Smooth muscle cell (in vitro differentiated cells): Measurements from ENCODE around the gene SLIT3. TPM values are rescaled to one million over a fixed set of nuclear protein-coding genes. Genes with fewer than 3 reads are reported as not detected.

Experiments used
- DNase-seq: peaks from one replicate; lab custom pipeline; 2025; ENCODE audit not compliant: unreplicated experiment; lab: John Stamatoyannopoulos, UW
- H2AFZ ChIP-seq: fragments of 200-600 bp; sonication (generic); 2 replicates; pipeline ENCODE4 v1.6.0; 2016; ENCODE audit warnings: antibody characterized with exemption, low read depth, mild to moderate bottlenecking
- H3F3A ChIP-seq: fragments of 200-600 bp; sonication (generic); 2 replicates; pipeline ENCODE4 v1.6.0; 2017; ENCODE audit warnings: antibody characterized with exemption, low read depth
- H3K27ac ChIP-seq: fragments of 200-600 bp; sonication (generic); 2 replicates; pipeline ENCODE4 v1.5.1; 2016; ENCODE audit warnings: low read depth, mild to moderate bottlenecking
- H3K27me3 ChIP-seq: fragments of 200-600 bp; sonication (generic); 2 replicates; pipeline ENCODE4 v1.6.1; 2016; ENCODE audit warnings: low read depth, mild to moderate bottlenecking
- H3K36me3 ChIP-seq: fragments of 200-600 bp; sonication (generic); 2 replicates; pipeline ENCODE4 v1.5.1; 2016; ENCODE audit warnings: low read depth
- H3K4me1 ChIP-seq: fragments of 200-600 bp; sonication (generic); 2 replicates; pipeline ENCODE4 v1.5.1; 2016; ENCODE audit warnings: low read depth
- H3K4me2 ChIP-seq: fragments of 200-600 bp; sonication (generic); 2 replicates; pipeline ENCODE4 v1.6.0; 2016; ENCODE audit warnings: mild to moderate bottlenecking
- H3K4me3 ChIP-seq: fragments of 200-600 bp; sonication (generic); 2 replicates; pipeline ENCODE4 v1.5.1; 2016; ENCODE audit warnings: mild to moderate bottlenecking
- H3K79me2 ChIP-seq: fragments of 200-600 bp; sonication (generic); 2 replicates; pipeline ENCODE4 v1.6.0; 2016; ENCODE audit warnings: low read depth, mild to moderate bottlenecking
- H3K9ac ChIP-seq: fragments of 200-600 bp; sonication (generic); 2 replicates; pipeline ENCODE4 v1.6.0; 2016; ENCODE audit warnings: low read depth
- H3K9me3 ChIP-seq: fragments of 200-600 bp; sonication (generic); replicated peaks from 2 replicates; pipeline ENCODE4 v1.5.1; 2016; ENCODE audit warnings: low read depth
- H4K20me1 ChIP-seq: fragments of 200-600 bp; sonication (generic); 2 replicates; pipeline ENCODE4 v1.6.0; 2016; ENCODE audit warnings: low read depth
- CTCF ChIP-seq: fragments of 200-600 bp; sonication (generic); IDR thresholded peaks from 2 replicates; pipeline ENCODE4 v1.5.1; 2017; ENCODE audit warnings: borderline replicate concordance, mild to moderate bottlenecking, antibody characterized with exemption; ENCODE audit not compliant: insufficient read depth, poor library complexity, severe bottlenecking
- WGBS: methylation state at CpG from one replicate; pipeline ENCODE4 v1.1.7; 2016; ENCODE audit warnings: low lambda C conversion rate; 5-methylcytosine and 5-hydroxymethylcytosine counted together
- polyA plus RNA-seq: library from polyadenylated mRNA; unstranded; fragments of >200 nt; fragmentation: Nextera tagmentation; extraction: Ambion mirVana; gene quantifications from 2 replicates; pipeline ENCODE4 v1.2.1, GENCODE V29; 2016
- total RNA-seq: library from RNA; depleted of rRNA; stranded (reverse); fragments of >200 nt; gene quantifications from 2 replicates; pipeline ENCODE4 v1.2.3, GENCODE V29; 2014

Gene SLIT3
- total and polyA plus RNA-seq, 2 experiments from 2014 or later, result 25.4 to 29.5 TPM

GRCh38 chr5:168726342-168726741, 574.6 kb downstream of the SLIT3 start:
- H3K4me1 ChIP-seq, result no peaks in the 10 kb centered on the region
- peaks cover 8% of the 10 kb centered on the region for H3K9me3 ChIP-seq
- no peak for DNase-seq
- H4K20me1 ChIP-seq, result no peaks in the 10 kb centered on the region
- no peak for TF ChIP-seq CTCF
- H3K36me3 ChIP-seq, result peaks cover 6% of the 10 kb centered on the region
- H3K27me3 ChIP-seq, result no peaks in the 10 kb centered on the region
- H3K9ac ChIP-seq, result no peak overlapping the region
- H3F3A ChIP-seq, result no peaks in the 10 kb centered on the region
- H3K79me2 ChIP-seq, result no peaks in the 10 kb centered on the region
- H2AFZ ChIP-seq, result no peak overlapping the region
- no peak overlapping the region for H3K4me2 ChIP-seq
- WGBS, result 95% methylated on average over 1 of the region's 1 CpG
- no peak overlapping the region for H3K4me3 ChIP-seq
- H3K27ac ChIP-seq, result no peak overlapping the region

GRCh38 chr5:168724227-168724626, 576.7 kb downstream of the SLIT3 start:
- Histone ChIP-seq H3K79me2 (no peaks in the 10 kb centered on the region), H3K27ac (no peak overlapping the region), H3K4me3 (no peak overlapping the region), H3K9ac (no peak overlapping the region), H3F3A (no peaks in the 10 kb centered on the region), H3K9me3 (no peaks in the 10 kb centered on the region), H3K4me2 (no peak overlapping the region), H2AFZ (no peak overlapping the region), H3K4me1 (no peaks in the 10 kb centered on the region), H4K20me1 (no peaks in the 10 kb centered on the region), H3K36me3 (peaks cover 6% of the 10 kb centered on the region), H3K27me3 (no peaks in the 10 kb centered on the region)
- DNase-seq, result no peak
- WGBS, result 85% methylated on average over 5 of the region's 5 CpGs
- no peak for TF ChIP-seq CTCF

GRCh38 chr5:168723037-168723436, 577.9 kb downstream of the SLIT3 start:
- no peaks in the 10 kb centered on the region for H4K20me1 ChIP-seq
- no peaks in the 10 kb centered on the region for H3K9me3 ChIP-seq
- no peaks in the 10 kb centered on the region for H3K36me3 ChIP-seq
- no peaks in the 10 kb centered on the region for H3K79me2 ChIP-seq
- TF ChIP-seq CTCF, result no peak
- no peaks in the 10 kb centered on the region for H3K4me1 ChIP-seq
- H3K27ac ChIP-seq, result no peak overlapping the region
- no peak overlapping the region for H3K4me2 ChIP-seq
- 100% methylated on average over 1 of the region's 3 CpGs for WGBS
- H3K9ac ChIP-seq, result no peak overlapping the region
- no peak overlapping the region for H3K4me3 ChIP-seq
- no peaks in the 10 kb centered on the region for H3K27me3 ChIP-seq
- no peak for DNase-seq
- no peaks in the 10 kb centered on the region for H3F3A ChIP-seq
- H2AFZ ChIP-seq, result no peak overlapping the region

- H4K20me1 ChIP-seq, result no peaks in the 10 kb centered on the region
- H3K4me1 ChIP-seq, result no peaks in the 10 kb centered on the region
- no peaks in the 10 kb centered on the region for H3K79me2 ChIP-seq
- no peak overlapping the region for H3K9ac ChIP-seq
- H3K36me3 ChIP-seq, result no peaks in the 10 kb centered on the region
- 96% methylated on average over 7 of the region's 7 CpGs for WGBS
- H3K4me2 ChIP-seq, result no peak overlapping the region
- H3K9me3 ChIP-seq, result no peaks in the 10 kb centered on the region
- TF ChIP-seq CTCF, result no peak
- H3K27me3 ChIP-seq, result no peaks in the 10 kb centered on the region
- DNase-seq, result no peak
- no peak overlapping the region for H3K4me3 ChIP-seq
- no peaks in the 10 kb centered on the region for H3F3A ChIP-seq
- no peak overlapping the region for H2AFZ ChIP-seq
- no peak overlapping the region for H3K27ac ChIP-seq
Observed at GRCh38 chr5:168721966-168722365, 579.0 kb downstream of the SLIT3 start.
